ENCODE results near the gene ADIPOR2. TPM values are rescaled to one million over a fixed set of nuclear protein-coding genes. Genes with fewer than 3 reads are reported as not detected.

ADIPOR2 gene
- 18.8 and 21.1 TPM in 2 replicates for polyA plus RNA-seq

GRCh38 chr12:1690578-1691122 is at the start of gene ADIPOR2:
TSS of gene ADIPOR2 (plus strand) at chr12:1691070. CDS start at chr12:1754344, 63,274 bp downstream.

GRCh38 chr12:1820191-1820895 is 129.5 kb downstream of the ADIPOR2 start, which contains the start of gene LRTM2:
TSS of gene LRTM2 (plus strand) at chr12:1820565. CDS start at chr12:1828149, 7,584 bp downstream.

Other genes starting within 250 kb of the ADIPOR2 start
- 6.5 and 12.8 TPM in 2 replicates for gene FBXL14, start 96.5 kb upstream of the ADIPOR2 start, polyA plus RNA-seq
- not detected in 2 replicates for gene WNT5B, start 61.8 kb upstream of the ADIPOR2 start, polyA plus RNA-seq
- gene LRTM2, start 129.5 kb downstream of the ADIPOR2 start, polyA plus RNA-seq, result 0.08 TPM in 1 of 2 replicates, not detected in the other
- gene CACNA2D4, start 227.6 kb downstream of the ADIPOR2 start, polyA plus RNA-seq, result not detected in 2 replicates